HG03060 (cell line): ENCODE measurements around the gene MCAT.
"Not testable (repeated sequence)": the region's sequence is repeated elsewhere in the genome, so short reads cannot be mapped to it uniquely, and the experiment has no call there.

Experiments used
- ATAC-seq: cut with Tn5 transposase; IDR thresholded peaks from one replicate; pipeline ENCODE4 v1.9.1; 2021; ENCODE audit warnings: low read depth, moderate number of reproducible peaks; ENCODE audit not compliant: unreplicated experiment

MCAT gene

DNA sequence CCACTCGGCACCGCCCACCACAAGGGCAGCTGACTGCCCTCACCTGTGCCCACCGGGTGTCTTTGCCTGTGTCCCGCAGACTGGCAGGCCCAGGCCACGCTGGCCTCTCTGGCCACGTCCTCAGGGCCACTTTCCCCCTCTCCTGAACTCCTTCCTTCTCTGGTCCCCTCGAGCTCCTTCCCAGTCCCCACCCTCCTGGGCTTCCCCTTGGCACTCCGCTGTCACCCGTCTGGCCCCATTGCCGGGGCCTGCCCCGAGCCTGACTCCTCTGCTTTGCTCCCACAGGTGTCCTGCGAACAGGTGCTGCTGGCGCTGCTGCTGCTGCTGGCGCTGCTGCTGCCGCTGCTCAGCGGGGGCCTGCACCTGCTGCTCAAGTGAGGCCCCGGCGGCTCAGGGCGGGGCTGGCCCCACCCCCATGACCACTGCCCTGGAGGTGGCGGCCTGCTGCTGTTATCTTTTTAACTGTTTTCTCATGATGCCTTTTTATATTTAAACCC, 14.2 kb downstream of the MCAT start:
- no peak for ATAC-seq

DNA sequence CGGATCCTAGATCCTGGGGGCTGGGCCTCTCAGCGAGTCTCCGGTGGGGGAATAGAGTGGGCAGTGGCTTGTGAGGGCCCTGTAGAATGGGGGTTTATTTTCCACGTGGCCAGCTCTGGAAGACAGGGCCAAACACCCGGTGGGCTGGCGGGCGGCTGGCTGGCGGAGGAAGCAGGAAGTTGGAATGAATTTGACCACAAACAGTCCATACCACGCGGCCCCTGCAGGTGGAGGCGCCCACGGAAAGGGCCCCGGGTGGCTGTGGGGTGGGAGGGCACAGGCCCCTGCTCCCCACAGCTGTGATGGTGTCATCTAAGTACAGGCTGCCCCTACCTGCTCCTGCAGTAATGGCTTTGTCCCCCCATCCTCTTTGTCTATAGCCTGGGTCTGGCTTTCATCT, 15.1 kb downstream of the MCAT start:
- no peak for ATAC-seq

DNA sequence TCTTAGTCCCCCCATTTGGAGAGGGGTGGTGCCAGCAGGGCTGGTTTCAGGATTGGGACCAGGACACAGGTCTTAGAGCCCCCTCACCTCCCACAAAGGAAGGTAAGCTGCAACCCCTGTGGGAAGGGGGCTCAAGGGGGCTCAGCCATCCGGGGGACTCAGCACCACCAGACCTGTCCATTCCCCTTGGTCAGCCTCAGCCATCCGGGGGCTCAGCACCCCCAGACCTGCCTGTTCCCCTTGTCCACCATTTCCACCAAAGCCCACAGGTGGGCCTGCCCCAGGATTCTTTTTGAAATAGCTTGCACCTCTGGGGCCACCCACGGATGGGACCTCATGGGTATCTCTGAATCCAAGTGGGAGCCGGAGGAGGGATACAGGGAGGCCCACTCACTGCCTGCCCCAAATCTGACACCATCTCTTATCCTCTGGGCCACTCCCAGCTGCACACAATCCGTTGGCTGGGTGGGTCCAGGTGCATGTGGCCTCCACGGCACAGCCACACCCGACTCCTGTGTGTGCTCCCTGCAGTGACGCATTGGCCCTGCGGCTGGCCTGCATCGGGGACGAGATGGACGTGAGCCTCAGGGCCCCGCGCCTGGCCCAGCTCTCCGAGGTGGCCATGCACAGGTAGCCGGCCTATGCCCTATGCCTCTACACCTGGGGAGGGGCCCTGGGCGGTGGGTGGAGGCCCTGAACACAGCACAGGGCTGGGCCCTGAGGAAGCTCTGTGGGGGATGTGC, 15.9 kb downstream of the MCAT start:
- no peak for ATAC-seq

DNA sequence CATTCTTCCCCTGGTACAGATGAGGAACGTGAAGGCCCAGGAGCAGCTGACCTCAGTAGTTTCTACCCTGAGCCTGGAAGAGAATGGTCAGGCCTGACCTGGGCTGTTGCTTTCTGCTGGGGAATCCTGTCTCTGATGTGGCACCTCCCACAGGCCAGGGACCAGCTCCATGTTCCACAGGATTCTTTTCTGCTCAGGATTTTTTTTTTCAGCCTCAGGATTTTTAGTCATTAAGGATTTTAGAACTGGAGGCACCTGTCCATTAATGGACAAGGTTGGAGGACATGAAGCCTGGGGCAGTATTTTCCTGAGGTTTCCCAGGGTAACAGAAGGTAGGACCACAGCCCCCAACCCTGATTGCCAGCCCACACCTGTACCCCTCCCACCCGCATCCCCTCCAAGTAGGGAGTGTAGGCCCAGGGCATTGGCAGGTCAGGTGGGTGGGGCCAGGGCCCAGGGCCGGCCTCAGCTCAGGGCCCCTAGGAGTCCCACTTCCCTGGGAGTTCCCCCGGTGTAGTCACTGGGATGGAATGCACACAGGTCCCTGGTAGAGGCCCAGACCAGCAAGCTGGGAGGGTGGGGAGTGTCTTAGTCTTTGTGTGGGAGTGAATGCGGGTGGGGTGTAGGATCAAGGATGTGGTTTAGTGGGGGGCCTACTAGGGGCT, 16.6 kb downstream of the MCAT start:
- ATAC-seq: no peak

DNA sequence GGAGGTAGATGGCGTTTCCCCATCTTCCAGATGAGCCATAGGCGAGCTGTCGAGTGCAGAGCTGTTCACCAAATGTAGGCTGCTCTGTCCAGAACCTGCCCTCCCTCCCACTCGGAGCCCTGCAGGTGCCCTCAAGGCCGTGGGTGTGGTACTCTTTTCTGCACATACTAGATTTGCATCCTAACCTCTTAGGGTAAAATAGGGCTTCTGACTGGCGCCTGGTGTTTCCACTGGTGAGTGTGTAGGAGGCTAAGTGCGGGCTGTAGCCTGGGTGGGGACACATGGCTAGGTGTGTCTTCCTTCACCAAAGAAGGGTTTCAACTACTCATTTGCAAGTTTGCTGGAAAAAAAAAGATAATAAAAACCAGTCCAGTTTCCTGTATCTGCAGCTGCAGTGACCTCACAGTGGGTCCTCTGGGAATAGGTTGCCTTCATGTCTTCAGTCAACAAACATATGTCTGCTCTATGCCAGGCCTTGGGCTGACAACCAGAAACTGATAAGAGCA, 24.2 kb downstream of the MCAT start:
- ATAC-seq: peak; percentile 68

DNA sequence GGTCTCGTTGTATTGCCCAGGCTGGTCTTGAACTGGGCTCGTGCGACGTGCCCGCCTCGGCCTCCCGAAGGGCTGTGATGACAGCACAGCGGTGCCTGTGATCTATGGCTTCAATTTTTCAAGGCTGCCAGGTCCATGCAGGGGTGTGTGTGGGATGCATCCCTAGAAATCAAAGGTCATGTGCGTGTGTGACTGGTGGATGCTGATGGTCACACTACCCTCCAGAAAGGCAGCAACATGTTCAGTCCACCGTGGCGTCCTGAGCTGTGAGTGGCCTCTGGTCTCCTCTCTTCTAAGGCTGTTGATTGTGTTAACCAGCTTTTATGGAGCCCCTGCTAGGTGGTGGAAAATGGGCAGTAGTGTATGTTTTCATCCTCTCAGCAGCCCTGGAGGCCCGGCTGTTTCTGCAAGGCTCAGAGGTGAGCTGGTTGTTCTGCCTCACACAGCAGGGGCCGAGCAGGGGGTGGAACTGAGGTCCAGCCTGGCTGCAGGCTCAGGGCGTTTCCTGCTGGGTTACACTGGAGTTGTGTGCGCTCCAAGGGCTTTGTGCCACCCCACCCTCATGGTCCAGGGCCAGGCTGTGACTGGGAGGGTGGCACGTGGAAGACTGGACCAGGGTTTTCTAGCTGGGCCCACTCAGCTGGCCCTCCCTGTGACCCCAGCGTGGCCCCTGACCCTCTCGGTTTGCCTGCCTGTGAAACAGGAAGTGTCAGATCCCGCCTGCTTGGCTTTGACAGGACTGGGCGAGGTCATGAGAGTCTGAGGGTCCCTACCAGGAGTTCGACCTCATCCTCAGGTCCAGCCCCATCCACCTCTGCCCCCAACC, 25.0 kb downstream of the MCAT start:
- ATAC-seq: no peak

DNA sequence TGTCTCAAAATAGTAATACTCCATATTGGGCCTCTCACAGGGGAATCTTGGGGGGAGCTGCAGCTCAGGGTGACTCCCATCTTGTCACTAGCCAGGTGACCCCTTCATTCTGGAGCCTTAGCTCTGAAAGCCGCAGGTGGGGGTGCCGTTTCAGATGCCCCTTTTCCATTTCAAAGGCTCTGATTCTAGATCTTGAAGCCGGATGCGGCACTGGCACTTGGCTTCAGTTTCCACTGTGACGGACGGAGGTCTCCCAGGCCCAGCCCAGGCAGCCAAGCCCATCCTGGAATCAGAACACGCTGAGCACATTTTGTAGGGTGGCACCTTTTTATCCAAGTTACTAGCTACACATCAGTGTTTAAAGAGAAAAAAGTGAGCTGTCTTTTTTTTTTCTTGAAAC, 26.3 kb downstream of the MCAT start:
- no peak for ATAC-seq

DNA sequence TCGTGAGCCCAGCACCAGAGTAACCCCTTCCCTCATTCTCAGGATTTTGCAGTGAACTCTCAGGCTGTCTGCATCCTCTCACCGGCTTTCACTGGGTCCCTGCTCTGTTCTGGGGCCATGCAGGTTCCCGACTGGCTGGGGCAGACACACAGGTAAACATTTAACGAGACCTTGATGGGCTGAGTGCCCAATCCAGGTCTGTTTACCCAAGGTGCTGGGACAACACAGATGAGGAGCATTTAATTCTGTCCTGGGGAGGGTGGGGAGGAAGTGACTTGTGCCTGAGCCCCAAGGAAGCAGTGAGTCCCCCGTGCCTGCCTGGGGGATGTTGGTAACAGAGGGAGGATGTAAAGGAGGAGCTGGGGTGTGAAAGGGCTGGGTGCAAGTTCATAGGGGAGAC, 28.2 kb downstream of the MCAT start:
- no peak for ATAC-seq

DNA sequence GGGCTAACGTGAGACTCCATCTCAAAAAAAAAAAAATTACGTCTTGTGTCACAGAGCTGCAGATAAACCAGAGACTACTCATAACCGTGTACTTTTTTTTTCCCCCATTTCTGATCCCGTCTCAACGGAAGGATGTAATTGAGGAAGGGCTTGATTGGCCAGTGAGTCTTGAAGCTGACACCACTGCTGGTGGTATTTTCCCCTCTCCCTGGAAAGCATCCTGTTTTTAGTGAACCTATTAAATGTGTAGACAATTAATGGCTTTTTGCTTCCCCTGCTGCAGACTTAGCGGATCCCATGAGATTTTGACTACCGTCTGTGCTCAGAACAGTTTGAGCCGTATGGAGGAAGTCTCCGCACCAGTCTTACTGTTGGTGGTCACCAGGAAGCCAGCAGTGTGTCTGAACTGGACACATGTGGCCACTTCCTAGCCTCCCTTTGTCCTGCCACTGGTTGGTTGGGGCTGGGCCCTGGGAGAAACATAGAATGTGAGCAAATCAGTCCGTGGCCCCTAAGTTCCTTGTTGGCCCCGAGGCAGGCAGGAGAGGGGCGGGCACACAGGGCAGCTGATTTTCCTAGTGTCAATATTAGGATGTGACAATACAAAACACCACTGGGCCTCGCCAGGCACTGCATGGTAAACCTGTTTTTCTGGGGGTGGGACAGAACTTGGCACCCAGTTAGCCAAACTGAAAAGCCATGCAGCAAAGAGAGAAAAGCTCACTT, 29.5 kb downstream of the MCAT start:
- no peak for ATAC-seq

DNA sequence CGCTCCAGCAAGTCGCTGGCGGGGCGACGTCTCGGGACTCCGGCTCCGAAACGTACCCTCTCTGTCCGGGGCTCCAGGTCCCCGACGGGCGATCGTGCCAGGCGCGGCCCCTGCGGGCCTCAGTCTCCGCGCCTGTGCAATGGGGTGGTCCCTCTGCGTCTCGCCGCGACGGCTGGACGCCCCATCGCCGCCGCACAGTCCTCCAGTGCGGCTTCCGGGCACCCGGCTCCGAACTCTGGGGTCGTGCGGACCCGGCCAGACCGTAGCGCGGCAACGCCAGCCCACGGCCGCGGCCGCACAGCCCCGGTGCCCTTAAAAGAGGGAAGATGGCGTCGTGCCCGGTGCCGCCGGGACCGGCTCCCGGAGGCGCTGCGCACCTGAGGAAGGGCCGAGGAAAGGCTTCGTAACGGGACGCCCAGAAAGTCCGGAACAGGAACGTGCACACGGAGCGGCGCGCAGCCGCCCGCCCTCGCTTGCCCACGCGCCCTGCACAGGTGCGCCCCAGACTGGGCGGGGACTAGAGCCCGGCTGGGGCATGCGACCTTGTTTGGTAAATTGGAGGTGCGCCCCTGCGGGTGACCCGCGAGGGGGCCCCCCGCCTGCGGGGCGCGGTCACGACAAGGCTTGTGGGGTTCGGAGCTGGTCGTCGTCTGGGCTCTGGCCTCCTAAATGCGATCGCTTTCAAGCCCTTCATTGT, 32.1 kb downstream of the MCAT start:
- no peak for ATAC-seq

DNA sequence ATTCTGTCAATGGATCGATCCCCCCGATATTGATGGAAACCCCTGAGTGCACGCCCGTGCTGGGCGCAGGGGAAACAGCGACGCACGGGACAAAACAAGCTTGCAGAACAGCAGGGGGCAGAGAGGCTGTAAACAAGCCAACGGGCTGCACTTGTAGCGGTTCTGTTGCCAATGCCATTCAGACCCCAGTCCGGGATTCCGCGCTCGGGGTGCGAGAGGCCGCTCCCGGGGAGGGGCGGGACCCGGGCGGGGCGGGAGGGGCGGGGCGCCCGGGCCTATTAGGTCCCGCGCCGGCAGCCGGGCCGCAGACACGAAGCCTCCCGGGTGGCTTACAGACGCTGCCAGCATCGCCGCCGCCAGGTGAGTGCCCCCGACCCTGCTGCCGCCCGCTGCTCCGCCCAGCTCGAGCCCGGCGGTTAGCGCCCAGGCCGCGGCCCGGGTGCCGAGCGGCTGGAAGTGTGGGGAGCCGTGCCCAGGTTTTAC, 32.7 kb downstream of the MCAT start, which contains the start of gene BIK:
BIK (plus strand) TSS at position 307 of the 483 bp plus-strand sequence. CDS start 13,273 bp downstream, outside the sequence.
- ATAC-seq: no peak

DNA sequence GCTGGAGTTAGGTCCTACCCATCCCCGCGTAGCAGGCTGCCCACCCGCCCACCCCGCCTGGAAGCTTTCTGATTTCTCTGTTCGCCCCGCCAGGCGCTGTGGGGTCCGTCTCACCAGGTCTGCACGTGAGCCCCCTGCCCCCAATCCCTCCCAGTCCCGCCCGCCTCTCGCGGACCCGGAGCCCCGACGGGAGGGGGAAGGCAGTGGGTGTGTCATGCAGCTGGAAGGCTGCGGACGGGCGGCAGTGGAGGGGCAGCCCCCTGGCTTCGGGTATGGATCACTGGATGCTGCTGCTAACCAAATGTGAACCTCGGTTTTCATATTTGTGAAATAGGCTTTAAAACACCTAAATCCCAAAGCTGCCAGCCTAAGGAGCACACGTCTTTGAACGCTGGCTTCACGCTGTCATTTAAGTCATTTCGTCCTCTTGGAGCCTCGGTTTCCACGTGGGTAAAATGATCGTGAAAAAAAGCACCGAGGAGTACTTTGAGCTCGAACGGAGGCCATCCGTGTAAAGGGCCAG, 33.2 kb downstream of the MCAT start:
- ATAC-seq: no peak

DNA sequence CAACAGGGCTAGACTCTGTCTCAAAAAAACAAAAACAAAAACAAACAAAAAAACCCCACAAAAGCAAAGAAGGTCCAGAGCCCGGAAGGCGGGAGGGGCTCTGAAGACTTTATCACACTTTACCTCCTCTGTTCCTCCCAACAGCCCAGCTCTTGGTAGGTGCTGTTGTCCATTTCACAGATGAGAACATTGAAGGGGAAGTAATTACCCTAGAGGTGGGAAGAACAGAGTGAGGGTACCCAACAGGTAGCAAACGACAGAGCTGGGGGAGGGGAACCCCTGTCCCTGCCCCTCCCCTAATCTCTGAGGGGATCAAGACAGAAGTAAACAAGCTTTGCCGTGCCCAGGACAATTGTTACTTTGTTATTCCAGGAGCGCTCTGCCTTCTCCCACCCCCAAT, 33.7 kb downstream of the MCAT start:
- ATAC-seq: no peak

DNA sequence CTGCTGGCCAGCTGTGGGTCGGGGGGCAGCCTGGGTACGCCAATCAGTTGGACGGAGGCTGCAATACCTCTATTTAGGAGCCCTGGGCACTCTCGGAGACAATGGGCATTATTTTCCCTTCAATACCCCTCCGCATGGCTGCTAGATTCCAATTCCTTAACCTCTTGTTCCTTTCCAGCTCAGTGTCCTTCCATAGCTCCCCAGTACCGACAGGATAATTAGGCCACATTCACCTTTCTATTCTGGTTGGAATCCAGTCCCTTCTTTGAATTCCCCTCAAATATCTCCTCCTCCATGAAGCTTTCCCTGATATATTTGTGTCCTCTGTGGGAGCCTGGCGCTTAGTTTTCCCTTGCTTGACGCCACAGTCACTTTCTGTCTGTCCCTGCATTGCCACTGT, 36.9 kb downstream of the MCAT start:
- no peak for ATAC-seq

DNA sequence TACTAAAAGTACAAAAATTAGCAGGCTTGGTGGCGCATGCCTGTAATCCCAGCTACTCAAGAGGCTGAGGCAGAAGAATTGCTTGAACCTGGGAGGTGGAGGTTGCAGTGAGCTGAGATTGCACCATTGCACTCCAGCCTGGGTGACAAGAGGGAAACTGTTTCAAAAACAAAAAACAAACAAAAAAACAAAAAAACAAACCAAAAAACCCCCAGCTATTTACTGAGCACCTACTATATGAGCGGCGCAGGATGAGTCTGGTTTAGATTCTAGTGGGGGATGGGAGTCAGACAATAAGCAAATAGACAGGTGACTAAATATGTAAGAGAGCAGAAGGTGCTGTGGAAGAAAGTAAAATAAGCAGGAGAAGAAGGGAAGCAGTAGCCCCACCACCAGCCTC, 38.2 kb downstream of the MCAT start:
- ATAC-seq: not testable (repeated sequence)

DNA sequence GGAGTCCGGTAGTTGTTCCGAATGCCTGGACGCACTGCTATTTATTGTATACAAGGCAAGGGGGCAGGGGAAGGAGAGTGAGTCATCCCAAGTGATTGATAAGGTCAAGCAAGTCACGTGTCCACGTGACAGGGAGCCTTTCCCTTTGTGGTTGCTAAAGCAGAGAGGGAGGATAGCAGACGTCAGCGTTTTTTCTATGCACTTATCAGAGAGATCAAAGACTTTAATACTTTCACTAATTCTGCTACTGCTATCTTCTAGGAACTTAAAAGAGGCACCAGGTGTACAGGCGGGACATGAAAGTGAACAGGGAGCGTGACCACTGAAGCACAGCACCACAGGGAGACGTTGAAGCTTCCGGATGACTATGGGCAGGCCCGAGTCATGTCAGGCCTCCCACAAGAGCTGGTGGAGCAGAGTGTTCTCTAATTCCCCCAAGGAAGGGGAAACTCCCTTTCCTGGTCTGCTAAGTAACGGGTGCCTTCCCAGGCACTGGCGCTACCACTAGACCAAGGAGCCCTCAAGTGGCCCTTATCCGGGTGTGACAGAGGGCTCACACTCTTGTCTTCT, 39.1 kb downstream of the MCAT start:
- ATAC-seq: not testable (repeated sequence)

DNA sequence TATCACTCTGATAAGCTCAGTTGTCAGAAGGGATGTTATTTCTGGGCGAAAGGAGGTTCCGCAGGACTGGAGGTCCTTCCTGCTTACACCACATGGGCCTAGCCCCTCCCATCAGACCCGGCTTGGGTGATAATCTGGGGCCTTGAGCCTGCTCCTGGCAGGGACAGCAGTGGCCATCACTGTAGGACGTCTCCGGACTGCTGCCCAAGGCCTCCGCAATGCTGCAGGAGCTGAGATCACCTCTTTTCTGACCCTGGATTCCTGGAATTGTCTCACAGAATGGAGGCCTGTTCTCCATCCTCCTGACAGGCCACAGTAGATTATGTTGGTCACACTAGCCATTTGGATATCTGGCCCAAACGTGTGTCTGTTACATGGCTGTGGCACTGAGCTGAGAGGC, 41.9 kb downstream of the MCAT start:
- no peak for ATAC-seq

DNA sequence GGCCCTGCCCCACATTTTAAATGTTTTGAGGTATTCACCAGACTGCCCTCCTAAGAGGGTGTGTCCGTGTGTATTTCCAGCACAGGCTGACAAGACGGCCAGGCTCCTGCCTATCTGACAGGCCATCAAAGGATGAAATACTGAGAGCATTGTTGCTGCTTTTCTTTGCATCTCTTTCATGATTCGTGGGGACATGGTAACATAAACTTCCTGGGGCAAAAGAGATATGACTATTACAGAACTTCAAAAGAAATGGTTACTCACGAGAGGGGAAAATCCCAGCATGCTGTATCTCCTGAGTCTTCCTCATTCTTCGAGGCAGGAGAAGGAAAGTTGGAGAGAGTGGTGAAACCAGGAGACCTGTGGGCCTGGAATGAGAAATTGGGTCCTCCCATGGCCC, 43.0 kb downstream of the MCAT start:
- ATAC-seq: no peak

DNA sequence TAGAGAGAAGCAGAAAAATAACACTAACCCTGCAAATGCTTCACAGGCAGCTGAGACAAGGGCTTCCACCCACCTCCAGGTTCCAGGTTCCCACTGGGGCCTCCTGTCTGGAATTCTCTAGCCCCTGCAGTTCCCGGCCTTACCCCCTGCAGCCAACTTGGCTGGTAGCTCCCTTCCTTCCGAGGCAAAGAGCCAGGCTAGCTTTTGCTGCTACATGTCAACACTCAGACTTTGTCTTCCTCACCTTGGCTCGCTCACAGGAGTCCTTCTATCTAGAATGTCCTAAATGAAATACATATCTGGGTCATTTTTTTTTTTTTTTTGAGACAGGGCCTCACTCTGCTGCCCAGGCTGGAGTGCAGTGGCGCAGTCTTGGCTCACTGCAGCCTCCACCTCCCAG, 44.1 kb downstream of the MCAT start:
- no peak for ATAC-seq
